Transverse colon (tissue), 4 donors: Measurements from ENCODE around the gene NETO2. TPM values are rescaled to one million over a fixed set of nuclear protein-coding genes. Genes with fewer than 3 reads are reported as not detected.
"Not testable (repeated sequence)": the region's sequence is repeated elsewhere in the genome, so short reads cannot be mapped to it uniquely, and the experiment has no call there.

ENCODE experiments used
- DNase-seq: peaks from one replicate; pipeline ENCODE4 v3.0.0-alpha.2; 2019
- H3K27ac ChIP-seq, 4 donors: fragments of 200-600 bp; sonication (generic); 2 replicates each; pipeline ENCODE4 v1.5.1; 2016 to 2018; ENCODE audit warnings: inconsistent platforms in 4 of 4
- H3K27me3 ChIP-seq: fragments of 200-600 bp; sonication (generic); 2 replicates; pipeline ENCODE4 v1.5.1; 2017; ENCODE audit warnings: inconsistent platforms
- H3K36me3 ChIP-seq, 4 donors: fragments of 200-600 bp; sonication (generic); 2 replicates each; pipeline ENCODE4 v1.5.1; 2017 to 2019; ENCODE audit warnings: inconsistent platforms in 4 of 4
- H3K4me1 ChIP-seq, 4 donors: fragments of 200-600 bp; sonication (generic); 2 replicates each; pipeline ENCODE4 v1.5.1; 2017 to 2020; ENCODE audit warnings: inconsistent platforms in 4 of 4
- H3K4me3 ChIP-seq, 4 donors: fragments of 200-600 bp; sonication (generic); 1 replicate in 1 of 4; 2 replicates in 3 of 4; pipeline versions ENCODE4 v1.5.1 to v1.6.1; 2017 to 2019; ENCODE audit warnings: inconsistent platforms in 4 of 4
- H3K9me3 ChIP-seq, 2 donors: fragments of 200-600 bp; sonication (generic); 2 replicates each; pipeline ENCODE4 v1.5.1; 2017 to 2019; ENCODE audit warnings: inconsistent platforms in 2 of 2
- EP300 ChIP-seq: sonication (generic); formaldehyde crosslinking; IDR thresholded peaks from one replicate; pipeline ENCODE4 v1.6.1; 2017; ENCODE audit warnings: antibody characterized with exemption, low read depth
- POLR2A ChIP-seq: fragments of 450-650 bp; IDR thresholded peaks from one replicate; pipeline ENCODE4 v1.6.1; 2016; ENCODE audit warnings: antibody characterized with exemption, mild to moderate bottlenecking, moderate library complexity
- POLR2AphosphoS5 ChIP-seq, 3 donors: sonication (generic); formaldehyde crosslinking; IDR thresholded peaks; one replicate each; pipeline ENCODE4 v1.6.1; 2016; ENCODE audit warnings: antibody characterized with exemption in 3 of 3
- WGBS, 2 donors: methylation state at CpG; one replicate each; pipeline ENCODE4 v1.1.5; 2018; ENCODE audit warnings: low coverage in 1 of 2; 5-methylcytosine and 5-hydroxymethylcytosine counted together
- in situ Hi-C, 4 donors: fragments of 200-750 bp; cut with MboI; loops; one replicate each; pipeline versions ENCODE4 v1.15.0 to v1.15.1; 2017; ENCODE audit warnings: low sequenced_read_pairs in 3 of 4, low pct_ligation_motif_present in 1 of 4, low pct_unique_long_range_greater_than_20kb in 1 of 4
- intact Hi-C: fragments of 100-400 bp; cut with DNase I; formaldehyde crosslinking; loops from one replicate; pipeline ENCODE4 v1.15.1; 2023; ENCODE audit warnings: low total_unique reads
- total RNA-seq, 4 donors: library from RNA; depleted of rRNA; stranded (reverse); fragments of >200 nt; gene quantifications; one replicate each; pipeline ENCODE4 v1.1.0, GENCODE V29; 2016
- TF ChIP-seq, protein P1 (sequence below), 5 experiments: fragments of 200-600 bp in 3 of 5; fragments of 450-650 bp in 2 of 5; sonication (generic) in 3 of 5; IDR thresholded peaks; 1 replicate in 2 of 5; 2 replicates in 3 of 5; pipeline ENCODE4 v1.5.1; 2016 to 2017; ENCODE audit warnings: antibody characterized with exemption in 5 of 5, inconsistent platforms in 3 of 5, mild to moderate bottlenecking in 2 of 5, moderate library complexity in 1 of 5

NETO2 gene
- total RNA-seq, 4 donors from 2014 or later, result 5.0 to 31.7 (median 15.9) TPM

DNA sequence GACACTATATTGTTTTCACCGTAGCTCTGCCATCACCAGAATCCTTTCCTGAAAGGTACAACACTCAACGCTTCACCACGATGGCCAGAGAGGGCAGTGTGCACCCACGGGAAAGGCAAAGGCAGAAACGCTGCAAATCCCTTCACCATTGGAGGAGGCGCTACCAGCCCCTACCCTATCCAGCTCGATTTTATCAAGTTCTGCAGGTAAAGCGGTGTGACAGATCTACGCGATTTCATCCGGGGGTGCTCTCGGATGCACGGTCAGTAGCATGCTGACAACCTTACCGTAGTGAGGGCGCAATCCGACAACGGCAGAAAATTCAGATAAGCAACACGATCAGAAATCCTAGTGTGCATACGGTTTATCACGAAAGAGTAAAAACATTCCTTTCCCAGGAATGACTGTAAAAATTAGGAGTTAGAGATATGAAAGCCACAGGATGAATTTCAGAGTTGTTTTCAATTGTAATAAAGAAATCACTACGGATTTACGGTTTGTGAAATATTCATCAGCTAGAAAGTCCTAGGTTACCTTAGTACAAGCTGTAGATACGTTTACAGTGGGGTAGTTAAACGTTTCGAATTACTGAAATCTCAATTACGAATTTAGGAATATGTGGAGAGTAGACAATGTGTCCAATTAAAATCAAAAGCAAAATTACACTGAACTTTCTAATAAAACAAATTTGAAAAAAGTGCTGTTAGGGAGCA, 1.8 kb downstream of the NETO2 start:
- intact Hi-C loops, result loop anchor here (5.0 kb wide), 1 partner anchor 1015 kb away; the partner anchor contains the start of gene ABCC12
- DNase-seq, result peak; percentile 90
- Histone ChIP-seq H3K36me3 (no peaks in the 10 kb centered on the region), H3K4me3 (peak overlapping the region in 3 of 4 donors; percentile 60 to 82 (median 60)), H3K27ac (peak overlapping the region in 1 of 4 donors; percentile 81), H3K27me3 (peaks cover 41% of the 10 kb centered on the region), H3K9me3 (no peaks in the 10 kb centered on the region), H3K4me1 (peaks cover 3 to 25% (median 13%) of the 10 kb centered on the region in 4 donors)
- in situ Hi-C loops, result loop anchor here (25.0 kb wide), 1 partner anchor 1020 kb away; the partner anchor contains the start of gene ABCC12 (in 4 of the 4)
- TF ChIP-seq, protein P1, sequence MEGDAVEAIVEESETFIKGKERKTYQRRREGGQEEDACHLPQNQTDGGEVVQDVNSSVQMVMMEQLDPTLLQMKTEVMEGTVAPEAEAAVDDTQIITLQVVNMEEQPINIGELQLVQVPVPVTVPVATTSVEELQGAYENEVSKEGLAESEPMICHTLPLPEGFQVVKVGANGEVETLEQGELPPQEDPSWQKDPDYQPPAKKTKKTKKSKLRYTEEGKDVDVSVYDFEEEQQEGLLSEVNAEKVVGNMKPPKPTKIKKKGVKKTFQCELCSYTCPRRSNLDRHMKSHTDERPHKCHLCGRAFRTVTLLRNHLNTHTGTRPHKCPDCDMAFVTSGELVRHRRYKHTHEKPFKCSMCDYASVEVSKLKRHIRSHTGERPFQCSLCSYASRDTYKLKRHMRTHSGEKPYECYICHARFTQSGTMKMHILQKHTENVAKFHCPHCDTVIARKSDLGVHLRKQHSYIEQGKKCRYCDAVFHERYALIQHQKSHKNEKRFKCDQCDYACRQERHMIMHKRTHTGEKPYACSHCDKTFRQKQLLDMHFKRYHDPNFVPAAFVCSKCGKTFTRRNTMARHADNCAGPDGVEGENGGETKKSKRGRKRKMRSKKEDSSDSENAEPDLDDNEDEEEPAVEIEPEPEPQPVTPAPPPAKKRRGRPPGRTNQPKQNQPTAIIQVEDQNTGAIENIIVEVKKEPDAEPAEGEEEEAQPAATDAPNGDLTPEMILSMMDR (IDR thresholded peaks at IDR 0.05), result peak; percentile 81 to 85 (median 84)
- TF ChIP-seq POLR2AphosphoS5 (IDR thresholded peaks at IDR 0.05), result no peak
- WGBS, 2 donors, result 2 to 3% methylated on average over 14 to 26 of the region's 26 CpGs

GRCh38 chr16:47140686-47141085, 3.1 kb downstream of the NETO2 start:
- in situ Hi-C loops, result loop anchor here (25.0 kb wide), 1 partner anchor 1022 kb away; the partner anchor contains the start of gene ABCC12 (in 4 of the 4)
- no peak for DNase-seq

DNA sequence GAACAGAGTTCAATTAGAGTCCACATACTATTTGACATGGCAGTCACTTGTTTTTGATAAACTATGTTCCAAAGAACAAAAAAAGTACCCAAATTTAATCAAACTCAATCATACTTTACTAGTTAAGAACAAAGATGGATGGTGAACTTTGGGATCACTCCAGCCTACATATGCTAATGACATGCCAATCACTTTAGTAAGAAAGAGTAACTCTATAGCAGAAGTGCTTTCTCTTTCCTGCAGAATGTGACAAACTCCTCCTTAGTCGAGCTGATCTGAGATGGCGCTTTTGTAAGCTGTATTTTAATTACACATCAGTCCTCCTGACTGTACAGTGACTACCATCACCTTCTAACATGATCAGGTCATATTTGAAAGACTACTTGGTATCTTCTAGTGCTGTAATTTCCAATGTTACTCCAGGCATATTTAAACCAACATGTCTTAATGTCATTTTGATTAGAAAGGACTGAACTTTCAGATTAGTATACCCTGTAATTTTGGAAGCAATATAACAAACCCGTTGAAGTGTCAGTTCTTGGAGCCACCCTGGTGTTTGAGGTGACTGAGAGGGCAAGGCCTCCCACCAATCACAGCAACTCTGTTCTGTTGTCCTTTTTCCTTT, 4.1 kb downstream of the NETO2 start:
- peaks cover 30% of the 10 kb centered on the region for H3K27me3 ChIP-seq
- TF ChIP-seq POLR2AphosphoS5 (IDR thresholded peaks at IDR 0.05) (no peak), POLR2A (no peak), EP300 (no peak)
- TF ChIP-seq, protein P1 (IDR thresholded peaks at IDR 0.05), result no peak
- intact Hi-C loops, result loop anchor here (5.0 kb wide), 1 partner anchor 1018 kb away; the partner anchor contains the start of gene ABCC12
- no peaks in the 10 kb centered on the region for H3K9me3 ChIP-seq
- H3K27ac ChIP-seq, result no peak overlapping the region
- in situ Hi-C loops, result loop anchor here (10.0 to 25.0 kb wide), 3 partner anchors 95 to 1023 kb away; partner anchors contain the start of gene ABCC12 (in 4 of the 4)
- H3K4me3 ChIP-seq, result no peak overlapping the region
- 0 to 59% methylated on average over 1 to 3 of the region's 3 CpGs for WGBS, 2 donors
- DNase-seq, result no peak
- no peaks in the 10 kb centered on the region for H3K36me3 ChIP-seq
- H3K4me1 ChIP-seq, result peaks cover 3 to 39% (median 23%) of the 10 kb centered on the region in 4 donors

More at GRCh38 chr16:47140686-47141085, 3.1 kb downstream of the NETO2 start:
- H3K36me3 ChIP-seq, result no peaks in the 10 kb centered on the region
- H3K27me3 ChIP-seq, result peaks cover 40% of the 10 kb centered on the region
- intact Hi-C loops, result loop anchor here (5.0 kb wide), 1 partner anchor 1017 kb away; the partner anchor contains the start of gene ABCC12
- no peak overlapping the region for H3K4me3 ChIP-seq
- H3K4me1 ChIP-seq, result peaks cover 3 to 29% (median 19%) of the 10 kb centered on the region in 4 donors
- no peak for TF ChIP-seq EP300
- no peak for TF ChIP-seq POLR2AphosphoS5 (IDR thresholded peaks at IDR 0.05)
- no peak for TF ChIP-seq POLR2A
- TF ChIP-seq, protein P1 (IDR thresholded peaks at IDR 0.05), result no peak
- no peaks in the 10 kb centered on the region for H3K9me3 ChIP-seq
- no peak overlapping the region for H3K27ac ChIP-seq
- WGBS, 2 donors, result 69% methylated on average over 4 of the region's 4 CpGs

- peaks cover 3 to 36% (median 19%) of the 10 kb centered on the region in 4 donors for H3K4me1 ChIP-seq
- intact Hi-C loops, H3K4me3 ChIP-seq, H3K36me3 ChIP-seq, H3K27ac ChIP-seq, H3K9me3 ChIP-seq: not testable (repeated sequence)
- peaks cover 21% of the 10 kb centered on the region for H3K27me3 ChIP-seq
- in situ Hi-C loops, result loop anchor here (10.0 to 25.0 kb wide), 3 partner anchors 93 to 1024 kb away; partner anchors contain the start of gene ABCC12 (in 4 of the 4)
- WGBS, 2 donors, result 75% methylated on average over 9 of the region's 9 CpGs; no CpG with 5 or more reads in 1 of the 2 donors
- peak; percentile 15 for DNase-seq
These were observed 5.8 kb downstream of the NETO2 start for GRCh38 chr16:47137925-47138324.
